NK-92 (cell line): ENCODE data around the gene FNBP1.

Experiments
- DNase-seq: peaks from one replicate; lab custom pipeline; 2025; ENCODE audit not compliant: unreplicated experiment; lab: John Stamatoyannopoulos, UW

The FNBP1 gene

GRCh38 chr9:129863059-129863690 lies 179.8 kb downstream of the FNBP1 start:
- DNase-seq, result no peak

- DNase-seq, result no peak
These were observed 181.6 kb downstream of the FNBP1 start for GRCh38 chr9:129861447-129861827.

DNA sequence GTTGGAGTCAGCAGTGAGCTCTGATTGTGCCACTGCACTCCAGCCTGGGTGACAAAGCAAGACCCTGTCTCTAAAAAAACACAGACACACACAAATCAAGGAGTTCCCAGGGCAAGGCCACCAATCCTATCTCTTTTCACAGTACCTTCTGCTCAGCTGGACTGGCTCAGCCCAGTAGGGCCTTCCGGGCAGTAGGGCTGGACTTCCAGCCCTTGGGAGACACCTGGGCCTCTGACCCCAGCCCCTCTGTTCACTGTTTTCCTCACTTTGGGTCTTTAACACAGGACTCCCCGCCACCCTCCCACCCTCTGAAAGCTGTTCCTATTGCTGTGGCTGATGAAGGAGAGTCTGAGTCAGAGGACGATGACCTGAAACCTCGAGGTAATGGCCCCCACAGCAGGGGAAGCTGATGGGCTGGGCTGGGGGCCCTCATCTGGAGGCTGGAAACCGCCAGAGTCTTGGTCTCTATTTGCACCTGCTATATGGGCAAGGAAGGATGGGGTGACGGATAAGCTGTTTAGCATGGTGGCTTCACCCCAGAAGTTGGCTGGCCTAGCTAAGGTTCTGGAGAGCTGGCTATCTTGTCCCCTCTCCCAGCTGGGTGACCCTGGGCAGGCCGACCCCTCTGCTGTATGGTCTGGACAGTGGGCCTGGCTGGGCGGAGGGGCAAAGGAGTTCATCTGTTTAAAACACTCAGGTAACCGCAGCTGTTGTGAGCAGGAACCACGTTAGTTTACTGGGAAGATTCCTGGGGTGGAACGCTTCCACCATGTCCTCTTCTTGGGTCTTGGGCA lies 182.1 kb downstream of the FNBP1 start:
- DNase-seq, result no peak

DNA sequence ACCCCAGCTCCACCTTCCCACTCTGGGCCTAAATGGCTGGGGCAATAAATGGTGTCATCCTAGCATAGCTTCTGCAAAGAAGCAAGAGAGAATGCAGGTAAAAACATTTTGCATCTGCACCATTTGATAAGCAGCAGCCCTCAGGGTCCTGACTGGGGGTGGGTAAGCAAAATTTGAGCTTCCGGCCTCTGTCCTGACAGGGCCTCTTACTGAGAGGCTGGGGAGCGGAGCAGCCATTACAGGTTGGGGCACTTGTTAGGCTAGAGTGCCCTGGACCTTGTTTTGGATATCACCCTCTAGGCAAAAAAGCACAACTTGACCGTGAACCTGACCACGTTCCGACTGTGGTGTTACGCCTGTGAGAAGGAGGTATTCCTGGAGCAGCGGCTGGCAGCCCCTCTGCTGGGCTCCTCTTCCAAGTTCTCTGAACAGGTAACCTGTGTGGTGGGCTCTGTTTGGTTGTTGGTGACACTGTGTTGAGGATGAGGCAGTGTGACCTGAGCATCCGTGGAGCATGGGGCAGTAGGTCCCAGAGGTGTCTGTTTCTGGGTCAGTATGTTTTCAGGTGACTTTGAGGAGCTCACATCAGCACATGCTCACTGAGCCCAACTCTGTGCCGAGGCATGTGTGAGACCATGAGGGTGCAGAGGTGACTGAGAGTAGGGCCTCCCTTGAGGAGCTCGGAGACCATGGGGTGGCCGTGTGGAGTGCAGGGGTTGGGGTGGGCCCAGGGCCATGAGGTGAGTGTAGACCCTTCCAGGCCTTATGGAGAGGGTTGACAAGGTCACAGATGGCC lies 184.6 kb downstream of the FNBP1 start:
- DNase-seq, result no peak

GRCh38 chr9:129857207-129857606 lies 185.8 kb downstream of the FNBP1 start:
- no peak for DNase-seq

DNA sequence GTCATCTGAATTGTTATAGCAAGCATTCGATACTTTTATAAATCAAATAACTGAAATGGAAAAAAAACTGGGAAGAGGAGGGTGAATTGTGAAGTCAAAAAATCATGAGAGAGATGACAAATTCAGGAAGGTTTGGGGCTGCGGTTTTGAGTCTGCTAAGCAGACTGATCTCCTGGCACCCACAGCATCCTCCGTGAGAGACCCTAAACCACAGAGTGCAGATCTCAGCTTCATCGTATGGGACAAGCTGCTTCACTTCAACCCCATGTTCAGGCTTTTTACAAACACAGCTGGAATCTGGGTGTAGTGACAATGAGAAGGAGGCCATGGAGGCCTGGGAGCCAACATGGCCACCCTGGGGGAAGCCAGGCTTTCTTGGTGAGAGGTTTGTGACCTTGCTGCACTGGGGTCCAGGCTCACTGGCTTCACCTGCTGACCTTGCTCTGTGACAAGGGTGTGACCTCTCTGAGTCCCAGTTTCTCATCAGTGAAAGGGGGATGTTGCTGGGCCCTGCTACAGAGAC lies 188.3 kb downstream of the FNBP1 start:
- DNase-seq, result no peak

DNA sequence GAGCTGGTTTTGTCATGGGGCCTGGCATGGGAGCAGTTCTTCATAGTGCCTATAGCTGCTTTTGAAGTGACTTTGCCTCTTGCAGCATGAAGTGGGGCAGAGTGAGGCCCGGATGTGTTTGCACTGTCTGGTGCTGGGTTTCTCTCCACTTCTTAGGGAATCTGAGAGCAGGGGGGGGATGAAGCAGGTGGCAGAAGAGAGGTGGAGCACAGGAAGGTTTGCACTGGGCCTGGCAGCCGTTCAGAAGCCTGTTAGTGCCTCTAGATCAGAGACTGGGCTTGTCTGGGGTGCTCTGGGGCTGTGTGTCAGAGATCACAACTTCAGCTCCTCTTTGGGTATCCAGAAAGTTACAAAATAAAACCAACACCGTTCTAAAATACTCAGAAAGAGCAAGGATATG lies 189.4 kb downstream of the FNBP1 start:
- DNase-seq, result no peak

DNA sequence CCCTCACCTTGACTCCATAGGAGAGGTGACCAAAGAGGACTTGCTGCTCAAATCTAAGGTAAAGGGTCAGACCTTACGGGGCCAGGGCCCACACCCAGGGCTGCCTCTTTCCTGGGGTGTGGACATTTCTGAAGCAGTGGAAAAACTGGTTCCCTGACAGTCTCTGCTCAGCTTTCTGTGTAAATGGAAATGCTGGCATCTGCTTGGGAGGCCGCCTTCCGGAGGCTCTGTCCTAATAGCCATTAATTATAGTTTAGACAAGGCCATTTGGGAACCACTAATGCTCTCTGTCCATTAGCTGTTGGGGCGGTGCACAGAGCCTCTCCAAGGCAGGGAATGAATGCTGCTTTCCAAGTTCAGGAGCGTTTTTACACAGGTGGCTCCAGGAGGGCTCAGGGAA lies 190.4 kb downstream of the FNBP1 start:
- DNase-seq, result no peak

- no peak for DNase-seq
These were observed 191.2 kb downstream of the FNBP1 start for GRCh38 chr9:129851821-129852220.

DNA sequence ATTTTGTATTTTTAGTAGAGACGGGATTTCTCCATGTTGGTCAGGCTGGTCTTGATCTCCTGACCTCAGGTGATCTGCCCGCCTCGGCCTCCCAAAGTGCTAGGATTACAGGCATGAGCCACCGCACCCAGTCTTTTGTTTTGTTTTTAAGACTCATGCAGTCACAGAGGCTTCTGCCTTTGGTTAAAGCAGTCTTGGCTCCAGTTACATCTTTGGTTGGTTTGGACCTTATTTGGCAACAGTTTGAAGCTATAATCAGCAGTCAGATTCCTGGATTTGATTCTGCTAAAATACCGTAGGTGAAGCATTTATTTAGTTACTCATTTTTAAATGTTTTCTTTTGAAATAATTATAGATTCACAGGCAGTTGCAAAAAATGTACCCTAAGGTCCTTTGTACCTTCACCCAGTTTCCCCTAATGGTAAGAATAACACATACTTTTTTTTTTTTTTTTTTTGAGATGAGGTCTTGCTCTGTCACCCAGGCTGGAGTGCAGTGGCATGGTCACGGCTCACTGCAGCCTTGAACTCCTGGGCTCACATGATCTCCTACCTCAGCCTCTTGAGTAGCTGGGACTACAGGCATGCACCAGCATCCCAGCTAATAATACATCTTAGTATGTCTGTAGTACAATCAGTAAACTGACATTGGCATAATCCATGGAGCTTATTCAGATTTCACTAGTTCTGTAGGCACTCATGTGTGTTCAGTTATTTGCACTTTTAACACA lies 192.0 kb downstream of the FNBP1 start:
- DNase-seq, result no peak

DNA sequence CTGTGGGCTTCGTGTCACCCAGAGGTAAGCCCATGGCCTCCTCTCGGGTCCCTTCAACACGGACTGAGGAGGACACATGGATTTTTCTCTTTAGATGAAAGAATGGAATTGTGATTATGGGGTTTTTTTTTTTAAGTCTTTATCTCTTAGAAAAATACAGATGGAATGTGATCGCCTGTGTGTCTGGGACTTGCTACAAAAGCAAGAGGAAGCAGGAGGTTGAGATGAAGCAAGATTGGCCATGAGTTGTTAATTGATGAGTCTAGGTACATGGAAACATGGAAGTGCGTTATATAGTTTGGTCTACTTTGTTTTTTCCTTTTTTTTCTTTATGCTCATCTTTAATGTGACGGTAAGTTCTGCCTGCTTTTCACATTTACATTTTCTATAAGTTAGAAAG lies 193.1 kb downstream of the FNBP1 start:
- no peak for DNase-seq

GRCh38 chr9:129848712-129849441 lies 194.1 kb downstream of the FNBP1 start:
- no peak for DNase-seq

DNA sequence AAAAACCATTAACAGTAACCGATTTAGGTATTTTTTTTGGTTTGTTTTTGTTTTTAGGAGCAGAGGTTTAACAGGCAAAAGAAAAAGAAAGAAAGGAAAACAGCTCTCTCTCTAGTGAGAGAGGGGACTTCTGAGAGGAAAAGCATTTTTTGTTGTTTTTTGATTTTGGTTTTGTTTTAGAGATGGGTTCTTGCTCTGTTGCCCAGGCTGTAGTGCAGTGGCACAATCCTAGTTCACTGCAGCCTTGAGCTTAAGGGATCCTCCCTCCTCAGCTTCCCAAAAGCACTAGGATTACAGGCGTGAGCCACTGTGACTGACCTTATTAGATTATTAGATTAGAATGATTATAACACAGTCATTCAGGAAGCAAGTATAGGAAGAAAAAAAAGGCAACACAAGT lies 197.6 kb downstream of the FNBP1 start:
- no peak for DNase-seq

- no peak for DNase-seq
These were observed 201.9 kb downstream of the FNBP1 start for GRCh38 chr9:129841071-129841470.

GRCh38 chr9:129840034-129840433 lies 203.0 kb downstream of the FNBP1 start:
- no peak for DNase-seq

- no peak for DNase-seq
These were observed 203.5 kb downstream of the FNBP1 start for GRCh38 chr9:129839324-129840023.

DNA sequence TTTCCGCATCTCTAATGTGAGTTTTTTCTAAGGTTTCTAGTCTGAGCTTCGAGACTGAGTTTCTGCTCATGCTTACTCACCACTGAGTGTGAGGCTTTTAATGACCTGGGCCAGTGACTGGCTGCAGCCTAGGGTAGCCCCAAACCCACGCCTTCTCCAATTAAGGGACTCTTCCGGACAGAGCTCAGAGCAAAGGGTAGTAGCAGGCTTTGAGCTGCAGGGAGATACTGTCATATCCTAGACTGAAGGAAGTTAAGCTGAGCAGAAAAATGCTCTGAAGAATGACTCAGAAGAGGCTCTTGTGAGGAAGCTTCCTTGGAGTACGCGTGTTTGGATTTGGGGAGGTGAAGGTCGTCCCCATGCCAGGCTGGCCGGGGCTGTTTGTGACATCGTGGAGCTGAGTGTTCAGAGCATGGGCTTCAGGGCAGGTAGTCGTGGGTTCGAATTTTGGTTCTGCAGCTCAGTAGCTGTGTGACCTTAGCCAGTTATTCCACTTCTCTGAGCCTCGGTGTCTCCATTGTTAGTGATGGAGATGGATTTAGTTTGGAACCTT lies 204.2 kb downstream of the FNBP1 start:
- DNase-seq, result no peak
